ES-I3 (cell line): Measurements from ENCODE around the gene CLN6.
"Not testable (repeated sequence)": the region's sequence is repeated elsewhere in the genome, so short reads cannot be mapped to it uniquely, and the experiment has no call there.

ENCODE experiments used
- H3K36me3 ChIP-seq: 2 replicates; pipeline ENCODE4 v1.6.1; 2013; ENCODE audit warnings: mild to moderate bottlenecking, low read length, control low read depth, moderate library complexity; ENCODE audit not compliant: insufficient read depth
- H3K4me1 ChIP-seq: 2 replicates; pipeline ENCODE4 v1.6.1; 2013; ENCODE audit warnings: mild to moderate bottlenecking, control low read depth, low read length; ENCODE audit not compliant: insufficient read depth
- H3K9ac ChIP-seq: 2 replicates; pipeline ENCODE4 v1.6.1; 2013; ENCODE audit warnings: low read depth, mild to moderate bottlenecking, low read length, moderate library complexity
- H3K9me3 ChIP-seq: 2 replicates; pipeline ENCODE4 v1.6.1; 2013; ENCODE audit warnings: mild to moderate bottlenecking, low read length, moderate library complexity; ENCODE audit not compliant: control insufficient read depth, insufficient read depth

Gene CLN6

GRCh38 chr15:68222432-68222743, 7.1 kb downstream of the CLN6 start:
- not testable (repeated sequence) for H3K9me3 ChIP-seq, H3K9ac ChIP-seq, H3K4me1 ChIP-seq, H3K36me3 ChIP-seq

- not testable (repeated sequence) for H3K36me3 ChIP-seq, H3K4me1 ChIP-seq, H3K9me3 ChIP-seq, H3K9ac ChIP-seq
Observed at GRCh38 chr15:68221530-68222431, 7.7 kb downstream of the CLN6 start.

DNA sequence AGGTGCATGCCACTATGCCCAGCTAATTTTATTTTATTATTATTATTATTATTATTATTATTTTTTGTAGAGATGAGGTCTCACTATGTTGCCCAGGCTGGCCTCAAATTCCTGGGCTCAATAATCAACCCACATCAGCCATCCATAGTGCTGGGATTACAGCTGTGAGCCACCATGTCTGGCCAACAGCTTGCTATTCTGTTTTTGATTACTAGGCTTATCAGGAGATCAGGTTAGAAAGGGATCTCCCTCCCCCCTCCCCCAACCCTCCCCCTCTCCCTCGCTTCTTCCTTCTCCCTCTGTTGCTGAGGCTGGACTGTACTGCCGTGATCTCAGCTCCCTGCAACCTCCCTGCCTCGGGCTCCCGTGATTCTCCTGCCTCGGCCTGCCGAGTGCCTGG, 8.6 kb downstream of the CLN6 start:
- H3K9ac ChIP-seq, result no peak overlapping the region
- H3K9me3 ChIP-seq, result peaks cover 5% of the 10 kb centered on the region; the same call in 1 of the 2 replicates
- no peaks in the 10 kb centered on the region for H3K4me1 ChIP-seq
- peaks cover 4% of the 10 kb centered on the region for H3K36me3 ChIP-seq

DNA sequence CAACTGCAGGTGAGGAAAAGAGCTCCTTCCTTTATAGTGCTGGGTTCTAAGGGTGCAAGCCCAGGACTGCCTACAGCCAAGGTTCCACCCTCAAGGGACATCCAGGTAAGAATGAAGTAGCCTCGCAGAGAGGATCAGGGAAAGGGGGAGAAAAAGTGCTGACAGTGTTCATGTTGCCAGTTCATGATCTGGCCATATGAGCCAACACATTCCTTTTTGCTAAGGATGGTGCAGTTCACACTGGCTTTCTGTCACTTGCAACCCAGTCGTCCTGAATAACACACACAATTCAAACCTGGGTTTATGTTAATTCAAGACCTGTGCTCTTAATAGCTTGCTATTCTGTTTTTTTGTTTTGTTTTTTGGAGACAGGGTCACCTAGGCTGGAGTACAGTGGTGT, 9.0 kb downstream of the CLN6 start:
- Histone ChIP-seq H3K9me3 (peaks cover 5% of the 10 kb centered on the region; the same call in 1 of the 2 replicates), H3K4me1 (no peaks in the 10 kb centered on the region), H3K9ac (no peak overlapping the region), H3K36me3 (peaks cover 4% of the 10 kb centered on the region)

DNA sequence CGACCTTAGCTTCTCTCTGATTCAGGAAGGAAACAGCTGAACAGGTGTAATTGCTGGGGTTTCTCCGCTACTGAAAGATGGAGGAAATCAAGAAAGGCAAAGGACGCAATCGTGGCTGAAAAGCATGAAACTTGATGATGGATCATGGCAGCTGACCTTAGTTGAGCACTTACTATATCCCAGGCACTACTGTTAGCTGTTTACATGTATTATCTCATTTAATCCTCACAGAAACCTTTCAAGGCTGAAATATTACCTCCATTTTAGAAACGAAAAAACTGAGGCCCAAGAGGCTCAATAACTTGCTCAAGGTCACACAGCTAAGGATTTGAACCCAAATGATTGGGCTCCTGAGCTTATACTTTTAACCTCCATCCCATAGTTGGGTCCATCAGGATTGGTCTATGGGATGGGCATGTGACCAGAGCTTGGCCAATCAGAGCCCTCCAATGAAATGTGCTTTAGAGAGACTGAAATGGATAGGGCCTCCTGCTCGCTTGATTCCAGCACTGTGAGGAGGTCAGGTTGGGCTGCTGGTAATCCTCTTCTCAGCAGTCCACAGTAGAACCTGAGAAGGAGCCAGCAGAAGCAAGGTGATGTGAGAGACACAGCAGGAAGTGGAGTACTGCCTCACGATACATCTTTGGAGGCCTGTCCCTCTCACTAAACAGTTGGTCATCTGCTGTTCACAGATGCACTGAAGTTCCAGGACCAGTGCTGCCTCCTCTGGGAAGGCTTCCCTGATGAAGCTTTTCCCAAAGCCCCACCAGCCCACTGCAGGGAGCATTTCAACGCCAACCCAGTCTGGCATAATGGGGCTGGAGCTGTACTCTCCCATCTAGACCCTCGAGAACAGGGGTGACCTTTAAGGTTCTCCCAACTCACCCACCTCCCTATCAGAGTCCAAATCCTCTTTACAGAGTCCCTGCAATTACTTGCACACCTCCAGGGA, 10.4 kb downstream of the CLN6 start:
- Histone ChIP-seq H3K4me1 (no peaks in the 10 kb centered on the region), H3K9ac (no peak overlapping the region), H3K36me3 (peaks cover 4% of the 10 kb centered on the region), H3K9me3 (peaks cover 5% of the 10 kb centered on the region; the same call in 1 of the 2 replicates)

DNA sequence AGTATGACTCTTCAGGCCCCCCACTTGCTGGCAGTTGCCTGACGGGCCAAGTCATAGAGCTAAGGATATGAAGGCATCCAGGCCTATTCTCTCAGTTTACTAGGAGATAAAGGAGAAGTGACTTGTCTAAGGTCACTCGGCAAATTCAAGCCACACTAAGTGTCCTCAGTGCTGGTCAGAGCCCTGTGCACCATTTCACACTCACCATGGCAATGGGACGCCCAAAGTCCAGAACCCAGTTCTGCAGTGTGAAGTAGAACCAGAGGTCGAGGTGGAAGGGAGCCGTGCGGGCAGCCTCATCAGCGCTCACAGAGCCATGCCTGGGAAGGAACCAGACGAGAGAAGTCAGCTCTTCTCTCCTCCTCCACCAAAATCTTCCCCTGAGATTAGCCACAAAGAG, 11.2 kb downstream of the CLN6 start:
- Histone ChIP-seq H3K9me3 (peaks cover 4% of the 10 kb centered on the region; the same call in 1 of the 2 replicates), H3K4me1 (no peaks in the 10 kb centered on the region), H3K36me3 (peaks cover 4% of the 10 kb centered on the region), H3K9ac (no peak overlapping the region)

DNA sequence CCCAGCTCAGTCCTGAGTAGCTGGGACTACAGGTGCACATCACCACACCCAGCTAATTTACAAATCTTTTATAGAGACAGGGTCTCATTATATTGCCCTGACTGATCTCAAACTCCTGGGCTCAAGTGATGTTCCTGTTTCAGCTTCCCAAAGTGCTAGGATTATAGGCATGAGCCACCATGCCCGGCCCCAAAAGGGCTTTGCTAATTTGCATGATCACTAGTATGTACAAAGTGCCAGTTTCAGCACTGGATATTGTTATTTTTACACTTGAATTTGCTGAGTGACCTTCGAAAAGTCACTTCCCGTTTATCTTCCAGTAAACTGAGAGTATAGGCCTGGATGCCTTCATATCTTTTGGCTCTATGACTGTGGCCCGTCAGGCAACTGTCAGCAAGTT, 12.2 kb downstream of the CLN6 start:
- Histone ChIP-seq H3K4me1 (no peaks in the 10 kb centered on the region), H3K36me3 (peaks cover 4% of the 10 kb centered on the region), H3K9ac (no peak overlapping the region), H3K9me3 (no peaks in the 10 kb centered on the region)

- Histone ChIP-seq H3K9ac (no peak overlapping the region), H3K9me3 (no peaks in the 10 kb centered on the region), H3K4me1 (no peaks in the 10 kb centered on the region; the same call in 1 of the 2 replicates), H3K36me3 (peaks cover 4% of the 10 kb centered on the region)
Observed at GRCh38 chr15:68214838-68215254, 14.7 kb downstream of the CLN6 start.

DNA sequence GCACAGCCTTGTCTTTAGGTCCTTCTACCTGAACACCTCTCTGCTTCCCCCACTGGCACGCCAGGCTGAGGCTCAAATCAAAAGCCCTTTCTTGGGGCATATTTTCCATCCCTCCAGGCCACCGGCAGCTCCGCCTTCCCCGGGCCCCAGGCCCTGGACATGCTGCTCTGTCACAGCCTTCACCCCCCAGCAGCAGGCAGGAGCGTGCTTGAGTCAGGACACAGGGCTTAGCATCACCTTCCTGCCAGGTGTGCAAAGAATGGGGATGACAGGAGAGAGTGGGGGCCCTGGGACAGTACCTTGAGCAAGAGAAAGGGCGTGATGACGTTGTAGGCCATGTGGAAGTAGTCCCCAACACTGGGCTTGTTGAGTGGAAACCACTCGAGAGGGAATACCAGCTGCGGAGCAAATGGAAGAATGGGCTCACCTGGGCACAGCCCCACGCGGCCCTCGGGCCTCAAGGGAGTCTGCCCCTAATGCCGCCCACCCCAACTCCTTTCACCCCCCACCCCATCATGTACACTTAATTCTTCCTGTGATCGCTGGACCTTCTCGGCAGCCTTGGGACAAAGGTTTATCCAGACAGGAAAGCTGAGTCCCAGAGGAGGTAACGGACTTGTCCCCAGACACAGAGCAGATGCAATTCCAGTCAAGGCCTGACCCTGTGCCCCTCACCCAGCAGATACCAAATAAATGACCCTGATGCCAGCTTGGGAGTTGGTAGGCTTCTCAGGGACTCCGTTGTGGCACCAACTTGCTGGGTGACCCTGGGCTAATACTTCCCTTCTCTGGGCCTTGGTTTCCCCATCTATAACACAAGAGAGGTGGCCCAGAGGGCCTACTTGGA, 15.3 kb downstream of the CLN6 start:
- H3K9me3 ChIP-seq, result no peaks in the 10 kb centered on the region
- peaks cover 4% of the 10 kb centered on the region for H3K36me3 ChIP-seq
- no peak overlapping the region for H3K9ac ChIP-seq
- H3K4me1 ChIP-seq, result no peaks in the 10 kb centered on the region; the same call in 1 of the 2 replicates

- not testable (repeated sequence) for H3K36me3 ChIP-seq, H3K4me1 ChIP-seq, H3K9me3 ChIP-seq, H3K9ac ChIP-seq
Observed at GRCh38 chr15:68213491-68213845, 16.1 kb downstream of the CLN6 start.

- no peak overlapping the region for H3K9ac ChIP-seq
- peaks cover 3% of the 10 kb centered on the region; the same call in 1 of the 2 replicates for H3K4me1 ChIP-seq
- no peaks in the 10 kb centered on the region for H3K9me3 ChIP-seq
- no peaks in the 10 kb centered on the region for H3K36me3 ChIP-seq
Observed at GRCh38 chr15:68211656-68212320, 17.7 kb downstream of the CLN6 start.

DNA sequence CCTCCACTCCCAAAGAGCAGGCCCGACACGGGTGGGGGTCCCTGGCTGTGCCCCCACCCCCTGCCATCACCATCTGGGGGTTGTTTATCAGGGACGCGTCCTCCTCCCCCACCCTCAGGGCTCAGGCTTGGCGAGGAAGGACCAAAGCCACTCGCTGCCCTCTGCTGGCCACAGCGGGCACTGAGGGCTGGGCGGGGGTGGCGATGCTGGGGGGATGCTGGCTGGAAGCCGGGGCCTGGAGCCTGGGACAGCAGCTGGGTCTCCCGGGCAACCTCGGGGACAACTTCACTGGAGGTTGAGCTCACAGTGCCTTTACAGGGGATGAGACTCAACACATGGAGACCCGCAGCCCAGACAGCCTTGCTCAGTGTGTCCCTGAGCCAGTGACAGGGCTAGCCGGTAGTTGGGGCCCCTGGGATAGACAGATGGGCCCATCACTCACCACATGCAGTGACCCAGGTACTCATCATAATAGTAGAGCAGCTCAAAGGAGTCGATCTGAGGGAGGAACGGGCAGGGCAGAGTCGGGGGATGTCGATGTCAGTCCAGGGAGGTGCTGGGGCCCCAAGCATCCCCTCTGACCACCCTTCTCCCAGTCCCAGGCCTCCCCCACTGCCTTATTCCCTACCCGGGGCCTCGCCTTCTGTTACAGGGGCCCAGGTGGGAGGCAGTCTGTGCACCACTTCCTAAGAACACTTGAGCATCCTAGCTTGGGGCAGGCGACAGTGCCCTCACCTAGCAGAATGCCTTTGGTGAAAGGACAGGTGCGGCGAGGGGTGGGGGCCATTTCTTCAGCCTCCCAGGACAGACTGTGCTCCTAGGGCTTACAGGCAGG, 18.5 kb downstream of the CLN6 start:
- Histone ChIP-seq H3K36me3 (no peaks in the 10 kb centered on the region), H3K9ac (no peak overlapping the region), H3K9me3 (no peaks in the 10 kb centered on the region), H3K4me1 (peaks cover 11% of the 10 kb centered on the region)

- H3K4me1 ChIP-seq, result peaks cover 17% of the 10 kb centered on the region
- no peaks in the 10 kb centered on the region for H3K9me3 ChIP-seq
- H3K36me3 ChIP-seq, result no peaks in the 10 kb centered on the region
- H3K9ac ChIP-seq, result no peak overlapping the region
Observed at GRCh38 chr15:68210409-68210756, 19.1 kb downstream of the CLN6 start.
